NT2/D1 (cell line): Measurements from ENCODE around the gene MRI1.

ENCODE experiments used
- DNase-seq: peaks from one replicate; pipeline ENCODE4 v3.0.0-alpha.2; 2011; ENCODE audit warnings: low read depth, low spot score
- H3K27me3 ChIP-seq: 2 replicates; pipeline ENCODE4 v1.6.0; 2011; ENCODE audit warnings: mild to moderate bottlenecking; ENCODE audit not compliant: insufficient read length, insufficient read depth
- H3K36me3 ChIP-seq: 2 replicates; pipeline ENCODE4 v1.6.1; 2011; ENCODE audit warnings: mild to moderate bottlenecking, low read length, mixed read lengths; ENCODE audit not compliant: insufficient read depth, insufficient read length
- H3K4me1 ChIP-seq: 2 replicates; pipeline ENCODE4 v1.5.1; 2011; ENCODE audit not compliant: insufficient read depth, insufficient read length
- H3K4me3 ChIP-seq: 2 replicates; pipeline ENCODE4 v1.5.1; 2011; ENCODE audit warnings: low read depth; ENCODE audit not compliant: insufficient read length
- H3K9ac ChIP-seq: 2 replicates; pipeline ENCODE4 v1.6.0; 2011; ENCODE audit warnings: low read depth; ENCODE audit not compliant: insufficient read length
- H3K9me3 ChIP-seq: 2 replicates; pipeline ENCODE4 v1.5.1; 2011; ENCODE audit warnings: mild to moderate bottlenecking, low read length; ENCODE audit not compliant: insufficient read depth
- SUZ12 ChIP-seq: IDR thresholded peaks from 2 replicates; pipeline ENCODE4 v1.6.1; 2011; ENCODE audit not compliant: insufficient read length, insufficient read depth; ENCODE audit errors: extremely low read depth
- YY1 ChIP-seq: IDR thresholded peaks from 2 replicates; pipeline ENCODE4 v1.6.1; 2011; ENCODE audit not compliant: insufficient read length, insufficient read depth
- ZNF274 ChIP-seq: IDR thresholded peaks from 2 replicates; pipeline ENCODE4 v1.6.1; 2011; ENCODE audit warnings: mild to moderate bottlenecking, low read depth, low read length

MRI1 gene

GRCh38 chr19:13794757-13795589 is 30.7 kb downstream of the MRI1 start, which contains the start of gene ZSWIM4:
Gene ZSWIM4 (plus strand): TSS chr19:13795443. CDS start chr19:13795649, 206 bp downstream.
- Histone ChIP-seq H3K9me3 (no peaks in the 10 kb centered on the region), H3K27me3 (no peaks in the 10 kb centered on the region), H3K4me3 (peak within 1 kb of the TSS; percentile 83), H3K36me3 (peaks cover 5% of the 10 kb centered on the region), H3K9ac (peak within 1 kb of the TSS; percentile 90), H3K4me1 (peaks cover 3% of the 10 kb centered on the region)
- DNase-seq = peak; percentile 99
- TF ChIP-seq SUZ12 (no peak), YY1 (no peak), ZNF274 (no peak)

DNA sequence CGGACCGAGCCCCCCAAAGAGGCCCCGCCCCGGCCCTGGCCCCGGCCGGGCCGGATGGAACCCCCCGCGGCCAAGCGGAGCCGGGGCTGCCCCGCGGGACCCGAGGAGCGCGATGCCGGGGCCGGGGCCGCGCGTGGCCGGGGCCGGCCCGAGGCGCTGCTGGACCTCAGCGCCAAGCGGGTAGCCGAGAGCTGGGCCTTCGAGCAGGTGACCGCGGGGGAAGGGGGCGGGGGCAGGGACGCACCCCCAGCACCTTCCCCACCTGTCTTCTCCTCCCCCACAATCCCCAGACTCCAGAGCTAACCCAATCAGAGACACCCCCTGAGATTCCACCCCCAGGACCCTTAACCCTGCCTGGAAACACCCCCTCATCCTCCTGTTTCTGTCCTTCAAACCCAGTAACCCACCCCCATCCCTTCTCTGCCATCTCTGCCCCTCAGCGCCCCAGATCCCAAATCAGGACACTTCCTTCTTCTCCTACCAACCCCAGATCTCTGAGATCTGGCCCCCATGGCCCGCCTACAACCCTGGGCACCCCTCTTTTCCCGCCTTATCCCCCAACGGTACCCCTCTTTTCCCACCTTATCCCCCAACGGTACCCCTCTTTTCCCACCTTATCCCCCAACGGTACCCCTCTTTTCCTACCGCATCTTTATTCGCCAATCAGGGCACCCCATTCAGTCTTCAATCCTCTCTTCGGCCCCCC is 31.4 kb downstream of the MRI1 start:
- DNase-seq = no peak
- Histone ChIP-seq H3K4me1 (peaks cover 3% of the 10 kb centered on the region), H3K27me3 (no peaks in the 10 kb centered on the region), H3K9me3 (no peaks in the 10 kb centered on the region), H3K9ac (peak overlapping the region; percentile 90), H3K36me3 (peaks cover 7% of the 10 kb centered on the region), H3K4me3 (peak overlapping the region; percentile 83)
- TF ChIP-seq ZNF274 (no peak), YY1 (no peak), SUZ12 (no peak)

DNA sequence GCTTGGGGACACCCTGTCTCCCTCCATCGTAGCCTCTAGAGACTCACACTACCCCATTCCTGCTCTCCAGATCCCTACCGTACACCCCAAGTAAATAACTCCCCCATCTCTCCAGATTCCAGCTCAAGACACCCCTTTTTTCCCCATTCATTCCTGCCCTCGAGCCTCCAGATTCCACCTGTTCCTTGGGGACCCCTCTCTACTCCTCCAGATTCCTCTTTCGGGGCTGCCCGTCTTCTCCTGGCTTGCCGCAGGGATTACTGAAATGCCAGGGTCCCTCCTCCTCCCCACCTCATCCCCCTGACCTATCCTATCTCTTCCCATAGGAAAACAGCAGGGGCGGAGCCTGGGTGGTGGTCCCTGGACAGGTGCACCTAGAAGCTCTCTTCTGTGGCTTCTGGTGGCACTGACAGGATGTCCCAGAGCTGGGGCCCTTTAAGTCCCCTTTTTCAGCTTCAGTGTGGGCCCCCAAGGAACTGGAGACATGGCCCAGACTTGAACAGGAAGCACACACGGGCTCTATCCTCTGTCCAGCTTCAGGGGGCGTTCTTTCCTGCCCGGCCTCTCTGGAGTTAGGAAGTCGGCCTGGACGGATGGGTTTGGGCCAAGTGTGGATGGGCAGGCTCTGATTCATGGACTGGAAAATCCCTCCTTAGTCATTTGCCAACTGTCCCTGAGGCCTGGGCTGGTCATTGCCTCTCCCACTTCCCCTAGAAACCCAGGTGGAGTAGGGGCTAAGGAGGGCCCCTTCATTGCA is 32.2 kb downstream of the MRI1 start:
- no peak for DNase-seq
- no peak for TF ChIP-seq YY1
- TF ChIP-seq ZNF274 = no peak
- no peak for TF ChIP-seq SUZ12
- peak overlapping the region; percentile 83 for H3K4me3 ChIP-seq

DNA sequence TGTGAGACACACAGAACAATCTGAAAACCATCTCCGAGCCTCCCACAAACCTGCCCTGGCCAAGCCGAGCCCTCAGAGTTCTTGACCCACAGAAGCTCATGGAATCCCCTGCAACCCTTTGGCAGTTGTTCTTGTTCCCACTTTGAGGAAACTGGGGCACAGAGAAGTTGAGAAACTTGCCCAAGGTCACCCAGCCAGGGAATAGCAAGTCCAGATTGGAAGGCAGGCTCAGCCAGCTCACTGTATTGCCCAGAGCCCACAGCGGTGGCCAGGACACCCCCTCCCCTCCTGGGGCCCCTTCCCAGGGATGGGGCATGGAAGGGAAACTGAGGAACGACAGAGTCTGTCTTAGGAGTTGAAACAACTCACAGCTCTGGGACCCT is 32.7 kb downstream of the MRI1 start:
- no peak overlapping the region for H3K4me3 ChIP-seq

More for the DNA sequence above, 32.2 kb downstream of the MRI1 start:
- peak overlapping the region; percentile 90 for H3K9ac ChIP-seq
- no peaks in the 10 kb centered on the region for H3K27me3 ChIP-seq
- H3K9me3 ChIP-seq = no peaks in the 10 kb centered on the region
- peaks cover 3% of the 10 kb centered on the region for H3K4me1 ChIP-seq
- peaks cover 15% of the 10 kb centered on the region for H3K36me3 ChIP-seq

GRCh38 chr19:13797870-13798269 is 33.5 kb downstream of the MRI1 start:
- no peak overlapping the region for H3K4me3 ChIP-seq
- H3K27me3 ChIP-seq = no peaks in the 10 kb centered on the region
- no peaks in the 10 kb centered on the region for H3K9me3 ChIP-seq
- peaks cover 3% of the 10 kb centered on the region for H3K4me1 ChIP-seq
- no peak overlapping the region for H3K9ac ChIP-seq
- H3K36me3 ChIP-seq = peaks cover 16% of the 10 kb centered on the region
- no peak for DNase-seq
- TF ChIP-seq SUZ12 = no peak
- TF ChIP-seq ZNF274 = no peak

More for the DNA sequence above, 32.7 kb downstream of the MRI1 start:
- Histone ChIP-seq H3K4me1 (peaks cover 3% of the 10 kb centered on the region), H3K36me3 (peaks cover 16% of the 10 kb centered on the region), H3K9ac (no peak overlapping the region), H3K9me3 (no peaks in the 10 kb centered on the region), H3K27me3 (no peaks in the 10 kb centered on the region)
- no peak for DNase-seq
- TF ChIP-seq ZNF274 (no peak), YY1 (no peak), SUZ12 (no peak)

GRCh38 chr19:13799669-13800068 is 35.3 kb downstream of the MRI1 start:
- no peak for DNase-seq
- Histone ChIP-seq H3K36me3 (peaks cover 17% of the 10 kb centered on the region), H3K9me3 (no peaks in the 10 kb centered on the region), H3K4me3 (no peak overlapping the region), H3K9ac (no peak overlapping the region), H3K27me3 (no peaks in the 10 kb centered on the region), H3K4me1 (peaks cover 4% of the 10 kb centered on the region)
- TF ChIP-seq SUZ12 = no peak
- TF ChIP-seq ZNF274 = no peak
- no peak for TF ChIP-seq YY1

GRCh38 chr19:13803038-13803437 is 38.7 kb downstream of the MRI1 start:
- H3K9ac ChIP-seq = no peak overlapping the region
- H3K4me3 ChIP-seq = no peak overlapping the region
- DNase-seq = no peak
- H3K4me1 ChIP-seq = peaks cover 7% of the 10 kb centered on the region
- TF ChIP-seq ZNF274 = no peak
- TF ChIP-seq SUZ12 = no peak
- TF ChIP-seq YY1 = no peak
- no peaks in the 10 kb centered on the region for H3K9me3 ChIP-seq
- H3K36me3 ChIP-seq = peaks cover 37% of the 10 kb centered on the region
- H3K27me3 ChIP-seq = no peaks in the 10 kb centered on the region
